ENCODE measurements around the gene MMP17.

DNA sequence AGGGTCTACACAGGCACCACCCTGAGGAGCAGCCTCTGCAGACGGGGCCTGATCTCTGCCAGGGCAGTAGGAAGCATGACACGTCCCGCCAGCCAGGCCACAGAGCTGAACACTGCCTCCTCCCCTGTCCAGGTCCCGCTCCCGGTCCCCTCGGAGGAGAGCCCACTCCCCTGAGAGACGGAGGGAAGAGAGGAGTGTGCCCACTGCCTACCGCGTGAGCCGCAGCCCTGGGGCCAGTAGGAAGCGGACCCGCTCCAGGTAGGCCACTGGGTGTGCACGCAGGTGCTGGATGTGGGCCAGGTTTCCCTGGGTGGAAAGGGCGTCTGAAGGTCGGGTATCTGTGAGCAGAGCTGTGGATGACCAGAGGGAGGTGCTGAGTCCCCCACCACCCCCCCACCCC lies 41.9 kb upstream of the MMP17 start:
- TF ChIP-seq, protein P1, sequence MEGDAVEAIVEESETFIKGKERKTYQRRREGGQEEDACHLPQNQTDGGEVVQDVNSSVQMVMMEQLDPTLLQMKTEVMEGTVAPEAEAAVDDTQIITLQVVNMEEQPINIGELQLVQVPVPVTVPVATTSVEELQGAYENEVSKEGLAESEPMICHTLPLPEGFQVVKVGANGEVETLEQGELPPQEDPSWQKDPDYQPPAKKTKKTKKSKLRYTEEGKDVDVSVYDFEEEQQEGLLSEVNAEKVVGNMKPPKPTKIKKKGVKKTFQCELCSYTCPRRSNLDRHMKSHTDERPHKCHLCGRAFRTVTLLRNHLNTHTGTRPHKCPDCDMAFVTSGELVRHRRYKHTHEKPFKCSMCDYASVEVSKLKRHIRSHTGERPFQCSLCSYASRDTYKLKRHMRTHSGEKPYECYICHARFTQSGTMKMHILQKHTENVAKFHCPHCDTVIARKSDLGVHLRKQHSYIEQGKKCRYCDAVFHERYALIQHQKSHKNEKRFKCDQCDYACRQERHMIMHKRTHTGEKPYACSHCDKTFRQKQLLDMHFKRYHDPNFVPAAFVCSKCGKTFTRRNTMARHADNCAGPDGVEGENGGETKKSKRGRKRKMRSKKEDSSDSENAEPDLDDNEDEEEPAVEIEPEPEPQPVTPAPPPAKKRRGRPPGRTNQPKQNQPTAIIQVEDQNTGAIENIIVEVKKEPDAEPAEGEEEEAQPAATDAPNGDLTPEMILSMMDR (IDR thresholded peaks at IDR 0.05): no peak
- no peak for TF ChIP-seq POLR2A (IDR thresholded peaks at IDR 0.05)

All from esophagus squamous epithelium (tissue), 4 donors.